Psoas muscle (tissue), 8 donors: ENCODE data around the gene INPPL1. TPM values are rescaled to one million over a fixed set of nuclear protein-coding genes. Genes with fewer than 3 reads are reported as not detected.

Experiments
- ATAC-seq, 4 donors: fragments of 200-7000 bp; cut with Tn5 transposase; one replicate each; pipeline ENCODE4 v1.9.1; 2020; ENCODE audit warnings: moderate library complexity in 3 of 4, mild to moderate bottlenecking in 2 of 4
- DNase-seq, 2 donors: peaks; one replicate each; pipeline ENCODE4 v3.0.0-alpha.2; 2020
- H3K27ac ChIP-seq: fragments of 200-600 bp; one replicate; pipeline ENCODE4 v1.8.0; 2022
- H3K27me3 ChIP-seq, 3 donors: fragments of 200-600 bp in 1 of 3; one replicate each; pipeline versions ENCODE4 v1.6.1 to v1.8.0; 2013 to 2022; ENCODE audit warnings: low read length in 2 of 3, mild to moderate bottlenecking in 2 of 3, moderate library complexity in 1 of 3; ENCODE audit not compliant: insufficient read depth in 3 of 3
- H3K36me3 ChIP-seq, 2 donors: fragments of 200-600 bp in 1 of 2; one replicate each; pipeline versions ENCODE4 v1.6.1 to v1.8.0; 2013 to 2022; ENCODE audit warnings: low read depth in 1 of 2, mild to moderate bottlenecking in 1 of 2, moderate library complexity in 1 of 2; ENCODE audit not compliant: insufficient read depth in 1 of 2
- H3K4me1 ChIP-seq: fragments of 200-600 bp; one replicate; pipeline ENCODE4 v1.8.0; 2022
- H3K4me3 ChIP-seq: fragments of 200-600 bp; one replicate; pipeline ENCODE4 v1.8.0; 2022; ENCODE audit warnings: mild to moderate bottlenecking
- H3K9me3 ChIP-seq: fragments of 200-600 bp; one replicate; pipeline ENCODE4 v1.8.0; 2022
- CTCF ChIP-seq: fragments of 200-600 bp; IDR thresholded peaks from one replicate; pipeline ENCODE4 v1.8.0; 2022; ENCODE audit warnings: antibody characterized with exemption
- WGBS, 3 donors: extraction: QIAGEN DNeasy Blood & Tissue Kit; methylation state at CpG; one replicate each; pipeline versions ENCODE4 v1.1.6 to v1.1.7; 2013; 5-methylcytosine and 5-hydroxymethylcytosine counted together
- intact Hi-C, 2 donors: fragments of 100-400 bp; cut with DNase I; formaldehyde crosslinking; loops; one replicate each; pipeline versions ENCODE4 v1.11.0 to v1.14.2; 2022
- polyA plus RNA-seq, 3 donors: library from polyadenylated mRNA; stranded (reverse); fragments of 200-250 nt; gene quantifications; one replicate each; pipeline ENCODE4 v1.2.3, GENCODE V29; 2013
- total RNA-seq, 4 donors: library from RNA; stranded (reverse); fragmentation: NEBNext Ultra II Directional in 2 of 4; extraction: Animal tissue kit (Norgen Biotek cat#: 25700) in 2 of 4; gene quantifications; one replicate each; pipeline versions ENCODE4 v1.2.1 to v1.2.4, GENCODE V29; 2021 to 2023
- donor health status: healthy with polysubstance abuse.
- donor health status: DM: no; HTN: no; CAD: no; lungs with moderate emphysema.
- donor health status: Bipolar disorder and iron deficiency.
- donor health status: healthy.
- donor health status: DM: yes; HTN: yes; CAD: no.
- donor health status: DM: no; HTN: no; CAD: no.
- donor health status: DM: no; HTN: no; CAD: no.
- donor health status: DM: yes; HTN: yes; CAD: no.

The INPPL1 gene
- total and polyA plus RNA-seq, 7 donors = 35.2 to 125 (median 90.7) TPM

GRCh38 chr11:72267956-72268617, 43.5 kb downstream of the INPPL1 start:
- no peaks in the 10 kb centered on the region for H3K36me3 ChIP-seq
- H3K9me3 ChIP-seq = no peaks in the 10 kb centered on the region
- TF ChIP-seq CTCF = no peak
- 63 to 79% (median 76%) methylated on average over 2 of the region's 2 CpGs for WGBS, 3 donors
- no peaks in the 10 kb centered on the region for H3K4me1 ChIP-seq
- ATAC-seq (no peak), DNase-seq (no peak)
- peaks cover 0 to 8% (median 0%) of the 10 kb centered on the region in 3 donors for H3K27me3 ChIP-seq
- intact Hi-C loops = no loop called here
- H3K27ac ChIP-seq = no peak overlapping the region
- H3K4me3 ChIP-seq = no peak overlapping the region

GRCh38 chr11:72271980-72272379, 47.4 kb downstream of the INPPL1 start:
- Histone ChIP-seq H3K27ac (no peak overlapping the region), H3K9me3 (no peaks in the 10 kb centered on the region), H3K4me3 (no peak overlapping the region), H3K27me3 (peaks cover 0 to 8% (median 0%) of the 10 kb centered on the region in 3 donors), H3K4me1 (no peaks in the 10 kb centered on the region), H3K36me3 (no peaks in the 10 kb centered on the region)
- WGBS, 3 donors = 85 to 93% (median 92%) methylated on average over 1 of the region's 1 CpG
- TF ChIP-seq CTCF = no peak
- ATAC-seq (no peak), DNase-seq (no peak)
- intact Hi-C loops = no loop called here

GRCh38 chr11:72274435-72274834, 49.9 kb downstream of the INPPL1 start:
- DNase-seq = no peak
- no peak for TF ChIP-seq CTCF
- WGBS, 3 donors = 77 to 84% (median 80%) methylated on average over 6 of the region's 6 CpGs
- H3K36me3 ChIP-seq = no peaks in the 10 kb centered on the region
- intact Hi-C loops = no loop called here
- no peak for ATAC-seq
- no peaks in the 10 kb centered on the region for H3K9me3 ChIP-seq
- no peak overlapping the region for H3K27ac ChIP-seq
- H3K27me3 ChIP-seq = peaks cover 0 to 10% (median 0%) of the 10 kb centered on the region in 3 donors
- H3K4me3 ChIP-seq = no peak overlapping the region
- no peaks in the 10 kb centered on the region for H3K4me1 ChIP-seq

GRCh38 chr11:72278905-72279304, 54.3 kb downstream of the INPPL1 start:
- no peak for ATAC-seq
- no peak overlapping the region for H3K4me3 ChIP-seq

More at GRCh38 chr11:72278905-72279304, 54.3 kb downstream of the INPPL1 start:
- Histone ChIP-seq H3K4me1 (no peaks in the 10 kb centered on the region), H3K36me3 (no peaks in the 10 kb centered on the region), H3K27ac (no peak overlapping the region), H3K27me3 (peaks cover 2 to 10% (median 6%) of the 10 kb centered on the region in 3 donors), H3K9me3 (no peaks in the 10 kb centered on the region)
- DNase-seq = no peak
- no peak for TF ChIP-seq CTCF
- intact Hi-C loops = no loop called here
